ENCODE data around the gene ESPNL. TPM values are rescaled to one million over a fixed set of nuclear protein-coding genes. Genes with fewer than 3 reads are reported as not detected.

ESPNL gene
- total RNA-seq, 1 experiment from 2014 or later = 0.85 TPM

DNA sequence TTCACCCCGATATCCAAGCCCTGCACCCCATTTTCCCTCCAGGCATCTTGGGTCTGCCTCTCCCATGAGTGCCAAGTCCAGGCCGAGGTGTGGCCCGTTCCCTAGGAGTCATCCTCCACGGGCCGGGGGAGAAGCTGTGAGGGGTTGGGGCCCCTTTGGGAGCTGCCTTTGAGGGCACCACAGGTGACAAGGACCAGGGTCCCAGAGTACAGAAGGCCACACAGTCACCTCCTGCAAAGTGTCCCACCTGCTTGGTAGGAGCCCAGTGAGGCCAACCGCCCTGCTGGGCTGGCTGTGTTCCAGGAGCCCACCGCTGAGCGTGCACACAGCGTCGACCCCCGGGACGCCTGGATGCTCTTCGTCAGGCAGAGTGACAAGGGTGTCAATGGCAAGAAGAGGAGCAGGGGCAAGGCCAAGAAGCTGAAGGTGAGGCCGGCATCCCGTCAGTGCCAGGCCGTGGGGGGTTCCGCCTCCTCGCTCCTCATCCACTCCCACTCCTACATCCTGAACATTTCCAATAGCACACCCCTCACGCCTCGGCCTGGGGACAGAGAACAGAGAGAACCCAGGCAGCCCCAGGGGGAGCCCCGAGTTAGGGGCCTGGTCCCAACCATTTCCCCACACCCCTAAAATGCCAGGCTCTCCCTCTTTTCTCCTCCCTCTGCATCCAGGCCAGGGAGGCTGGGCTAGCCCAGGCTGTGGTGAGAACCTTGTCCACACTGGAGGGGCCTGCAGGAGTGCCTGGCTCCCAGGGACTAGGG lies 61.3 kb downstream of the ESPNL start:
- no TSS peak for BruUV-seq (replicated peaks)
- ATAC-seq (no peak), DNase-seq (ENCODE audit: low read depth, low spot score) (no peak)
- CTCF ChIA-PET = no interaction called here
- TF ChIP-seq, protein P1, sequence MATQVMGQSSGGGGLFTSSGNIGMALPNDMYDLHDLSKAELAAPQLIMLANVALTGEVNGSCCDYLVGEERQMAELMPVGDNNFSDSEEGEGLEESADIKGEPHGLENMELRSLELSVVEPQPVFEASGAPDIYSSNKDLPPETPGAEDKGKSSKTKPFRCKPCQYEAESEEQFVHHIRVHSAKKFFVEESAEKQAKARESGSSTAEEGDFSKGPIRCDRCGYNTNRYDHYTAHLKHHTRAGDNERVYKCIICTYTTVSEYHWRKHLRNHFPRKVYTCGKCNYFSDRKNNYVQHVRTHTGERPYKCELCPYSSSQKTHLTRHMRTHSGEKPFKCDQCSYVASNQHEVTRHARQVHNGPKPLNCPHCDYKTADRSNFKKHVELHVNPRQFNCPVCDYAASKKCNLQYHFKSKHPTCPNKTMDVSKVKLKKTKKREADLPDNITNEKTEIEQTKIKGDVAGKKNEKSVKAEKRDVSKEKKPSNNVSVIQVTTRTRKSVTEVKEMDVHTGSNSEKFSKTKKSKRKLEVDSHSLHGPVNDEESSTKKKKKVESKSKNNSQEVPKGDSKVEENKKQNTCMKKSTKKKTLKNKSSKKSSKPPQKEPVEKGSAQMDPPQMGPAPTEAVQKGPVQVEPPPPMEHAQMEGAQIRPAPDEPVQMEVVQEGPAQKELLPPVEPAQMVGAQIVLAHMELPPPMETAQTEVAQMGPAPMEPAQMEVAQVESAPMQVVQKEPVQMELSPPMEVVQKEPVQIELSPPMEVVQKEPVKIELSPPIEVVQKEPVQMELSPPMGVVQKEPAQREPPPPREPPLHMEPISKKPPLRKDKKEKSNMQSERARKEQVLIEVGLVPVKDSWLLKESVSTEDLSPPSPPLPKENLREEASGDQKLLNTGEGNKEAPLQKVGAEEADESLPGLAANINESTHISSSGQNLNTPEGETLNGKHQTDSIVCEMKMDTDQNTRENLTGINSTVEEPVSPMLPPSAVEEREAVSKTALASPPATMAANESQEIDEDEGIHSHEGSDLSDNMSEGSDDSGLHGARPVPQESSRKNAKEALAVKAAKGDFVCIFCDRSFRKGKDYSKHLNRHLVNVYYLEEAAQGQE (IDR thresholded peaks at IDR 0.05; ENCODE audit: insufficient read depth in 1 of 2, low read depth in 2 of 2, low read length in 1 of 2) = no peak
- no peak for TF ChIP-seq SIN3A (IDR thresholded peaks at IDR 0.05; ENCODE audit: borderline replicate concordance, insufficient read depth, low read depth, low read length)
- TF ChIP-seq, protein P2, sequence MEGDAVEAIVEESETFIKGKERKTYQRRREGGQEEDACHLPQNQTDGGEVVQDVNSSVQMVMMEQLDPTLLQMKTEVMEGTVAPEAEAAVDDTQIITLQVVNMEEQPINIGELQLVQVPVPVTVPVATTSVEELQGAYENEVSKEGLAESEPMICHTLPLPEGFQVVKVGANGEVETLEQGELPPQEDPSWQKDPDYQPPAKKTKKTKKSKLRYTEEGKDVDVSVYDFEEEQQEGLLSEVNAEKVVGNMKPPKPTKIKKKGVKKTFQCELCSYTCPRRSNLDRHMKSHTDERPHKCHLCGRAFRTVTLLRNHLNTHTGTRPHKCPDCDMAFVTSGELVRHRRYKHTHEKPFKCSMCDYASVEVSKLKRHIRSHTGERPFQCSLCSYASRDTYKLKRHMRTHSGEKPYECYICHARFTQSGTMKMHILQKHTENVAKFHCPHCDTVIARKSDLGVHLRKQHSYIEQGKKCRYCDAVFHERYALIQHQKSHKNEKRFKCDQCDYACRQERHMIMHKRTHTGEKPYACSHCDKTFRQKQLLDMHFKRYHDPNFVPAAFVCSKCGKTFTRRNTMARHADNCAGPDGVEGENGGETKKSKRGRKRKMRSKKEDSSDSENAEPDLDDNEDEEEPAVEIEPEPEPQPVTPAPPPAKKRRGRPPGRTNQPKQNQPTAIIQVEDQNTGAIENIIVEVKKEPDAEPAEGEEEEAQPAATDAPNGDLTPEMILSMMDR (IDR thresholded peaks at IDR 0.05) = no peak
- TF ChIP-seq POLR2AphosphoS5 (IDR thresholded peaks at IDR 0.05; ENCODE audit: low read depth, low read length) = no peak
- TF ChIP-seq TCF7L2 (IDR thresholded peaks at IDR 0.05; ENCODE audit: low read depth, low read length) = no peak
- in situ Hi-C loops (cut with HindIII; ENCODE audit: low pct_unique_long_range_greater_than_20kb, low sequenced_read_pairs) = no loop called here
- intact Hi-C loops (cut with micrococcal nuclease; ENCODE audit: unreplicated experiment) = no loop called here
- Histone ChIP-seq H3K4me1 (ENCODE audit: control insufficient read depth, insufficient read depth, low read length) (peaks cover 7% of the 10 kb centered on the region), H3K36me3 (ENCODE audit: control insufficient read depth, insufficient read depth, low read length) (no peaks in the 10 kb centered on the region), H3K27ac (ENCODE audit: low read length) (no peak overlapping the region), H3K4me3 (ENCODE audit: low read depth in 2 of 2, low read length in 2 of 2) (no peak overlapping the region), H3K9me3 (ENCODE audit: control insufficient read depth, insufficient read depth, low read depth, low read length) (no peaks in the 10 kb centered on the region), H3K27me3 (ENCODE audit: control insufficient read depth, insufficient read depth, low read length) (no peaks in the 10 kb centered on the region)
- POLR2A ChIA-PET = no interaction called here

DNA sequence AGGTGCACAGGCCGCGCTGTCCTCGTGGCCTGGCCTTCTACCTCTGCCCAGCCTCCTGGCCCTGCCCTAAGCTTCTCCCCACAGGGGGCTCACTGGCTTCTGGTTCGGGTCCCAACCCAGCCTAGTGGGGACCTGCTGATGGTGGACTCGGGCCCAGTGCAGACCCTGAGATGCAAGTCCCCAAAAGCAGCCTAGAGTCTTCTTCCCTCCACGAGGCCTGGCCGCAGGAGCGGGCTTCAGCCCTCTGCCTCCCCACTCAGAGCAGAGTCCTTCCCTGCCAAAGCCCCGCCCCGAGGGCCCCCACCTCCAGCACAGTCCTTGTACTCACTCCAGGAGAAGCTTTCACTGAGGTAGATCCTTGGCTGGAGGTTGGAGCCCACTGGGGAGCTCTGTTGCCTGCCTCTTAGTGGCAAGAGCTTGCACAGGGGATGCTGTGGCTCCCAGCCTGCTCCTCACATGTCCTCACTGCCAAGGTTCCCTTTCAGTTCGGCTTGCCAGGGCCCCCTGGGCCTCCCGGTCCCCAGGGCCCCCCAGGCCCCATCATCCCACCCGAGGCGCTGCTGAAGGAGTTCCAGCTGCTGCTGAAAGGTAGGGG lies 62.2 kb downstream of the ESPNL start:
- ChIA-PET CTCF (no interaction called here), POLR2A (no interaction called here)
- Histone ChIP-seq H3K27ac (ENCODE audit: low read length) (no peak overlapping the region), H3K4me3 (ENCODE audit: low read depth in 2 of 2, low read length in 2 of 2) (no peak overlapping the region), H3K27me3 (ENCODE audit: control insufficient read depth, insufficient read depth, low read length) (no peaks in the 10 kb centered on the region), H3K4me1 (ENCODE audit: control insufficient read depth, insufficient read depth, low read length) (peaks cover 7% of the 10 kb centered on the region), H3K9me3 (ENCODE audit: control insufficient read depth, insufficient read depth, low read depth, low read length) (no peaks in the 10 kb centered on the region), H3K36me3 (ENCODE audit: control insufficient read depth, insufficient read depth, low read length) (no peaks in the 10 kb centered on the region)
- intact Hi-C loops (cut with micrococcal nuclease; ENCODE audit: unreplicated experiment) (no loop called here), in situ Hi-C loops (cut with HindIII; ENCODE audit: low pct_unique_long_range_greater_than_20kb, low sequenced_read_pairs) (no loop called here)
- DNase-seq (ENCODE audit: low read depth, low spot score) = no peak
- no peak for ATAC-seq
- TF ChIP-seq POLR2AphosphoS5 (IDR thresholded peaks at IDR 0.05; ENCODE audit: low read depth, low read length) (no peak), TCF7L2 (IDR thresholded peaks at IDR 0.05; ENCODE audit: low read depth, low read length) (no peak), SIN3A (IDR thresholded peaks at IDR 0.05; ENCODE audit: borderline replicate concordance, insufficient read depth, low read depth, low read length) (no peak)
- TF ChIP-seq, protein P2 (IDR thresholded peaks at IDR 0.05) = no peak
- TF ChIP-seq, protein P1 (IDR thresholded peaks at IDR 0.05; ENCODE audit: insufficient read depth in 1 of 2, low read depth in 2 of 2, low read length in 1 of 2) = no peak
- BruUV-seq (replicated peaks) = no TSS peak

All from Panc1 (cell line).